H7 (cell line): ENCODE measurements around the gene COL4A3. TPM values are rescaled to one million over a fixed set of nuclear protein-coding genes. Genes with fewer than 3 reads are reported as not detected.

ENCODE experiments used
- DNase-seq: peaks from one replicate; pipeline ENCODE4 v3.0.0; 2012
- H3K27me3 ChIP-seq: 2 replicates; pipeline ENCODE4 v1.6.0; 2011; ENCODE audit warnings: mild to moderate bottlenecking, low read length; ENCODE audit not compliant: control insufficient read depth, insufficient read depth
- H3K36me3 ChIP-seq: replicated peaks from 2 replicates; pipeline ENCODE4 v1.5.1; 2011; ENCODE audit warnings: low read length; ENCODE audit not compliant: control insufficient read depth, insufficient read depth
- H3K4me3 ChIP-seq: 2 replicates; pipeline ENCODE4 v1.5.1; 2011; ENCODE audit warnings: low read depth, mild to moderate bottlenecking, control low read depth, low read length, moderate library complexity; ENCODE audit not compliant: insufficient read depth
- total RNA-seq: library from RNA; depleted of rRNA; stranded (reverse); fragments of >200 nt; shearing (Covaris generic); gene quantifications from 2 replicates; pipeline ENCODE4 v1.2.3, GENCODE V29; 2014; rRNA removed

The COL4A3 gene
- total RNA-seq, 1 experiment from 2014 or later = 0.07 TPM

- H3K4me3 ChIP-seq = no peak overlapping the region
These were observed 177.1 kb downstream of the COL4A3 start for GRCh38 chr2:227341553-227341952.

GRCh38 chr2:227344231-227344630, 179.8 kb downstream of the COL4A3 start:
- no peak for DNase-seq
- Histone ChIP-seq H3K27me3 (no peaks in the 10 kb centered on the region), H3K4me3 (no peak overlapping the region), H3K36me3 (peaks cover 3% of the 10 kb centered on the region)

More at GRCh38 chr2:227341553-227341952, 177.1 kb downstream of the COL4A3 start:
- Histone ChIP-seq H3K36me3 (peaks cover 4% of the 10 kb centered on the region), H3K27me3 (no peaks in the 10 kb centered on the region)
- DNase-seq = no peak

GRCh38 chr2:227347117-227347516, 182.7 kb downstream of the COL4A3 start:
- no peaks in the 10 kb centered on the region for H3K27me3 ChIP-seq
- no peak overlapping the region for H3K4me3 ChIP-seq
- no peak for DNase-seq
- no peaks in the 10 kb centered on the region for H3K36me3 ChIP-seq

- no peaks in the 10 kb centered on the region for H3K36me3 ChIP-seq
- DNase-seq = no peak
- no peak overlapping the region for H3K4me3 ChIP-seq
- H3K27me3 ChIP-seq = no peaks in the 10 kb centered on the region
These were observed 183.9 kb downstream of the COL4A3 start for GRCh38 chr2:227348324-227348723.

GRCh38 chr2:227349989-227350612, 185.7 kb downstream of the COL4A3 start:
- no peaks in the 10 kb centered on the region for H3K36me3 ChIP-seq
- no peaks in the 10 kb centered on the region for H3K27me3 ChIP-seq
- no peak for DNase-seq
- H3K4me3 ChIP-seq = no peak overlapping the region

GRCh38 chr2:227351639-227352038, 187.2 kb downstream of the COL4A3 start:
- no peak for DNase-seq
- Histone ChIP-seq H3K36me3 (peaks cover 1% of the 10 kb centered on the region; the same call in 1 of the 2 replicates), H3K4me3 (no peak overlapping the region), H3K27me3 (no peaks in the 10 kb centered on the region)

GRCh38 chr2:227360351-227360750, 195.9 kb downstream of the COL4A3 start:
- no peak overlapping the region for H3K4me3 ChIP-seq
- DNase-seq = no peak
- peaks cover 3% of the 10 kb centered on the region for H3K36me3 ChIP-seq
- H3K27me3 ChIP-seq = no peaks in the 10 kb centered on the region

- no peaks in the 10 kb centered on the region; the same call in 1 of the 2 replicates for H3K36me3 ChIP-seq
- H3K27me3 ChIP-seq = no peaks in the 10 kb centered on the region
- DNase-seq = no peak
- no peak overlapping the region for H3K4me3 ChIP-seq
These were observed 199.3 kb downstream of the COL4A3 start for GRCh38 chr2:227363756-227364155.

Other genes starting within 250 kb of the COL4A3 start
- gene COL4A4, start 419 bp upstream of the COL4A3 start, total RNA-seq = 0.42 and 0.67 TPM in 2 replicates
- 90.7 and 104 TPM in 2 replicates for gene MFF, start 160.6 kb downstream of the COL4A3 start, total RNA-seq
- not detected in 2 replicates for gene TM4SF20, start 214.7 kb downstream of the COL4A3 start, total RNA-seq
- gene SCYGR1, start 223.3 kb downstream of the COL4A3 start, total RNA-seq = not detected in 2 replicates